Stimulated activated CD4-positive, alpha-beta T cell treated with anti-CD3 and anti-CD28 coated beads, Interleukin-15, amount 100 ng/mL, for 48 hours (primary cell): ENCODE data around the gene CDH4.

Source experiments
- DNase-seq, 2 donors: peaks; one replicate each; pipeline ENCODE4 v3.0.0-alpha.2; 2020; ENCODE audit warnings: low read depth in 2 of 2

The CDH4 gene

DNA sequence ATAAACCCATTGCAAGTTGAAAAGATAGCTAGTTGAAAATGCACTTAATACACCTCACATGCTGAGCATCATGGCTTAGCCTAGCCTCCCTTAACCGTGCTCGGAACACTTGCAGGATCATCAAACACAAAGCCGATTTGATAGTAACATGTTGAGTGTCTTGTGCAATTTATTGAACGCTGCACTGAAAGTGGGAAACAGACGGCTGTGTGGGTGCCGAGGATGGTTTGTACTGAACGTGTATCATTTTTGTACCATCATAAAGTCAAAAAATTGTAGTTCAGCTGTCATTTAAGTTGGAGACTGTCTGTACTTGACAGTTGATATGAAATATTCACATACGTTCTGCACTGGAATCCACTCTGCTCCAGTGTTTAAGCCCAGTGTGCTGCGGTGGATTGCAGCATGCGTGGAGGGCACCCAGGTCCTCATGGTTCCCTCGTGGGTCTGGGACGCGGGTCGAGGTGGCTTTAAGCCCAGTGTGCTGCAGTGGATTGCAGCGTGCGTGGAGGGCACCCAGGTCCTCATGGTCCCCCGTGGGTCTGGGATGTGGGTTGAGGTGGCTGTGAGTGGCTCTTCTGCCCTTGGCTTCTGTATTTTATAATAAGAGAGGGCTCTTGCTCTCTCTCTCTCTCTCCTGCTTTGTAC lies 77.0 kb downstream of the CDH4 start:
- DNase-seq = no peak

DNA sequence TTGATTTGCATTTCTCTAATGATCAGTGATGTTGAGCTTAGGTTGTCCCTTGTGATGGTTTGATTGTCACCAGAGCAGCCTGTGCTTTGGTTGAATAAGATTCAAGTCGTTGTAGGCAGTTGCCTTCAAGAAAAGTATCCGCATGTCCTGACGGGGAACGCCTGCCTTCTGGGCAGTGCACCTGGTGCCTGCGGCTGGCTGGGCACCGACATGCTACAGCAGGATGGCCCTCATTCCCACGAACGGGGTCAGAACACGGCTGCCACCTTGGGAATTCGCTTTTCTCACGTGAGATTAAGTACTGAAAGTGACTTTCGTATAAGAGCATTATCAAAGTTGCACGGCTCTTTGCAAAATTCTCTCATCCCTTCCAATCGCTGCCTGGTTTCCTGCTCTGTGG lies 78.4 kb downstream of the CDH4 start:
- DNase-seq = no peak

DNA sequence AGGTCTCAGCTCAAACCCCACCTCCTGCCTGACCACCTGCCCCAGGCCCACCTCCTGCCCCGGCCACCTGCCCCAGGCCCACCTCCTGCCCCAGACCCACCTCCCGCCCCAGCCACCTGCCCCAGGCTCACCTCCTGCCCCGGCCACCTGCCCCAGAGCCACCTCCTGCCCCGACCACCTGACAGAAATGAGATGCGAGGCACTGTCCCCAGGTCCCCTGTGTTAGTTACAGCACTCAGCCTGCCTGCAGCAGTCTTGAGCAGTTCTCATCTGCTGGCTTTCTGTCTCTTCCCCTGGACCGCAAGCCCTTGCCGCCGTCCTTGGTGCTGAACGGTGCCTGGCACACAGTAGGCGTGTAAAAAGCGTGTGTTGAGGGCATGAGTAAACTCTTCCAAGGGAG lies 79.5 kb downstream of the CDH4 start:
- DNase-seq = no peak

GRCh38 chr20:61332016-61332975 lies 80.2 kb downstream of the CDH4 start:
- no peak for DNase-seq

GRCh38 chr20:61333484-61334108 lies 81.5 kb downstream of the CDH4 start:
- no peak for DNase-seq

DNA sequence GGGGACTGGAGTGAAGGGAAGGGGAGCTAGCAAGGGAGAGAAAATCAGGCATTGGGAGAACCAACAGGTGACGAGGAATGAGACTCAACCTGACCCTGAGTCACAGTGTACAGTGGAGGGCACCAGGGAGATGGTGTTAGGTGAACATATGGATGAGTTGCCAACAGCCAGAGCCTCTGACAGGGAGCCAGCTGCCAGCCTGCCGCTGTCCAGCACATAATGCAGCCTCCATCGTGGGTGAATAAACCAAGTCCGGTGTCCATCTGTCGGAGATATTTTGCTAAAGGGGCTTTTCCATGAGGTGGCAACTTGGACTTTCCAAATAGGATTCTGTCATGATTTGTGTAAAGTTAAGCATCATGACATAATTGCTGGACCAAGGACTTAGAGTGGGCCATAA lies 88.1 kb downstream of the CDH4 start:
- DNase-seq = no peak

- no peak for DNase-seq
These were observed 89.5 kb downstream of the CDH4 start for GRCh38 chr20:61341605-61342004.

DNA sequence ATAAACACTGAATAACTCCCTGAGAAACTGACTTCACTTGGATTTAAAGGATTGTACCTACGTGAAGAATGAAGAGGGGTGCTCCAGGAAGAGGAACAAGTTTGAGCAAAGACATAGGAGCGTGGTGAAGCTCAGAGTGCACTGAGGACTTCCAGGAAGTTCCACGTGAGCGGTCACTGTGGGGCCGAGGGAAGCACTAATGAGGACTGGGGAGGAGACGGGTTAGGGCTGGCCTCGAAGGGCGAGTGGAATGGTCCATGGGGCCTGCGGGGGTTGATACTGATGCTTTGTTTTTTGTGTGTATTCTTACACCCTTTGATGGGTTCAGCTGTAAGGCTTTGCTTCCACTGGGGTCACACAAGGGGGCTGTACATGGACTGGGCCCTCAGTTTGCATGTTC lies 91.9 kb downstream of the CDH4 start:
- DNase-seq = no peak

DNA sequence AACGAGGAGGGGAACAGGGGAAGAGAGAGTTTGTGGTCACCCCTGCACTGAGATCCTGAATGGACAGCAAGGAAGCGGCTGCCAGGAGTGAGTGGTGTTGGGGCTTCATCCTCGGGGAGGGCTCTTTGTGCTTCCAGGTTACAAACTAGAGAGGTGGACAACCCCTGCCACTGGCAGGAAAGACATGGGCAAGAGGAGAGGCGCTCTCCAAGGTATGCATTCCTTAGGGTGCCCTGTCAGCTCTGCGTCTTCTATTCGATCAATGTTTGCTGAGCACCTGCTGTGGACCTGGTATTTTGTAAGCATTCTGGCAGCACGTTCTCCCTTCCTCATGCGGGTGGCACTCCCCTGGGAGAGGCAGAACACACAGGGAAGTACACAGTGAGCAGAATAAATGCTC lies 93.6 kb downstream of the CDH4 start:
- DNase-seq = no peak

GRCh38 chr20:61346996-61347395 lies 94.9 kb downstream of the CDH4 start:
- DNase-seq = no peak

DNA sequence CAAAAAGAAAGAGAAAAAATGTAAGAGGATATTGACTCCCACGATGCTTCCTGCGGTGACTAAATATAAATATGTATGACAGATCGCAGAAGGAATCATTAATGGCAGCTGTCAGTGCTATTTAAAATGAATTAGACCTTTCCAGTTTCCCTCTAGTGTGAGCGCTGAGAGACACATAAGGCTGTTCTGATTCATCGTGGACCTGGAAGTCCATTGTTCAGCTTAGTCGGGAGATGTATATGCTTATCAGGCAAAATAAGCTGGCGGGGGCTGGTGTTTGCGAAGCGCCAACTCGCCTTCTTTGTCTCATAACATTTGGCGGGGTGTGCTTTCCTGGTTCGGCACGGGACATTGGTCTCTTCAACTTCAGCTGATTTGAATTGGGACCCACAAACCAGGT lies 95.4 kb downstream of the CDH4 start:
- no peak for DNase-seq

DNA sequence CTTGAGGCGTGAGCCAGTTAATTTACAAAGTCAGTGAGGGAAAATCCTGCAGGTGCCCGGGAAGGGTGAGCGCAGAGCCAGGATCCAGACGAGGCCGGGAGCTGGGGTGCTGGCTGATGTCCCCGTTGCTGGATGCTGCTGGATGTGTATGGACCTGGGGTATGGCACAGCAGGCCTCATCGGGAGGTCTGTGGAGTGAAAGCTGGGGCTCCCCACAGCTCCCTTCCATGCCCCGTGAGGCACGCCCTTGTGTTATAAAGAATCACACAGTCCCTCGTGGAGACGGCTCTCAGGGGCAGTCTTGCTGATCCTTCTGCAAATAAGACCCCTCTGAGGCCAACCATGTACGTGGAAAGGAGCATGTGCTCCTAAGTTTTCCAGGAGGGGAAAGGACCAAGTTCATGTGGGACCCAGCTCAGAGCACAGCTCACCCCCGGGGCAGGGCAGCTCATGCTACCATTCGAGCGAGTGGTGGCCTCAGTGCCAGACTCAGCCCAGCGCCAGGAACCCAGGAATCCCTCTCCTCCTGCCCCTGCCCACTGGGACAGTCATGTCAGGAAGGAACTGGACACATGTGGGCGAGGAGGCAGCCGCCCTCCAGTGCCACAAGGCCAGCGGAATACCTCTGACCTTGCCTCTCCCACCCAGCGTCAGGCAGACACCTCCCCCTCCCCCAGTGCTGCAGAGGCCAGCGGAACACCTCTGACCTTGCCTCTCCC lies 97.5 kb downstream of the CDH4 start:
- DNase-seq = no peak

- DNase-seq = no peak
These were observed 98.6 kb downstream of the CDH4 start for GRCh38 chr20:61350500-61351250.

- DNase-seq = no peak
These were observed 100.5 kb downstream of the CDH4 start for GRCh38 chr20:61352346-61353260.

DNA sequence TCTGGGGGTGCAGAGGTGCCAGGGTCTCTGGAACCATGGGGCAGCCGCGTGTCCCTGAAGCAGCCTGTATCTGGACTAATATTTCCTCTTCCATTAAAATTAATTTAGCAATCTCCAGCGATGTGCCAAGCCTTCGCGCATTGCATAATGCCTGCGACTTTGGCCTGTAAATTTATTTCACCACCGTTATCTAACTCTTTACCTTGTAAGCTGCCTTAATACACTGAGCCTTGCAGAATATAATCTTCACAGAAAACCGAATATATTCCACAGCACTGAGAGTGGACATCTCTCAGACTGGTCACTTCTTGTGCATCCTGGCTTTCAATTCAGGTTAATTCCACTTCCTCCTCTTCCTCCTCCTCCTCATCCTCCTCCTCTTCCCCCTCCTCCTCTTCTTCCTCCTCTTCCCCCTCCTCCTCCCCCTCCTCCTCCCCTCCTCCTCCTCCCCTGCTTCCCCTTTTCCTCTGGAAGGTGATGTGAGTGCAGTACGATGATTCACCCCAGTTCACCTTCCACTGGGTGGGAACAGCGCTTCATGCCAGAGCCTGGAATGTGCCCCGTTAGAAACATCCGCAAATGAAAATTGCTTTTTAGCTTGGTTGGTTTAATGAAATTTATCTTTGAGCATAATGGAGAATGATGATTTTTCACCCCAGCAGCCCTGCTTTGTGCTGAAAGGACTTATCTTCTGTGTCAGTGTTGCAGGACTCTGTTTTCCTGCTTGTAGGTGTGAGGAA lies 101.4 kb downstream of the CDH4 start:
- no peak for DNase-seq

- no peak for DNase-seq
These were observed 101.9 kb downstream of the CDH4 start for GRCh38 chr20:61354001-61354390.

- DNase-seq = no peak
These were observed 102.4 kb downstream of the CDH4 start for GRCh38 chr20:61354501-61354900.

DNA sequence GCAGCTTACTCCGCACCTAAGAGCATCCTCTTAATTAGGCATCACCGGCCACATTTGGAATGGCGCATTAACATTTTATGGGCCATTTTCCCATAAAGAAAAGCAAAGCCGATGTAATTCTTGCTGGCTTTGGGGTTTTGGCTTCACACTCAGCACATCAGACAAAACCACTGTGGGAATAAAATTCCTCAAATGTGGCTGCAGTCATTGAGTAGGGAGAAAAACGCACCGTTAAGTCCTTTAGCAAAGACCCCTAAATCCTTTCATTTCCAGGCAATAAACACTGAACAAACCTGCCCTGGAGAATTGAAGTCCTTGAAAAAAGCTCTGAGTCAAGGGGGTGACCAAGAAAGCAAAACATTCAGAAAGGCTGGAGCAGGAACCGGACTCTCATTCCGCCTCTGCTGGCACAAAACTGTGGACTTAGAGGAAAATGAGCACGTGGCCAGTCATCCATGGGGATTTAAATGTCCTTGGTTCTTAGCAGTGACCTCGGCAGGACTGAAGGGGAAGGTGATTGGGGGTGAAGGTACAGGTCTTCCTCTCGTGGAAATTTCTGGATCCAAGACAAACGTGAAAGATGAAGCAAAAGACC lies 102.9 kb downstream of the CDH4 start:
- no peak for DNase-seq

- DNase-seq = no peak
These were observed 103.5 kb downstream of the CDH4 start for GRCh38 chr20:61355585-61355984.
